NCI-H1694 treated with DMSO at 0.1 percent for 48 hours (cell line): ENCODE results near the gene NRG2.

Experiments
- DNase-seq: peaks from one replicate; lab custom pipeline; 2025; lab: John Stamatoyannopoulos, UW

Gene NRG2

GRCh38 chr5:139880416-139881142, 162.5 kb downstream of the NRG2 start:
- peak; percentile 5 for DNase-seq

DNA sequence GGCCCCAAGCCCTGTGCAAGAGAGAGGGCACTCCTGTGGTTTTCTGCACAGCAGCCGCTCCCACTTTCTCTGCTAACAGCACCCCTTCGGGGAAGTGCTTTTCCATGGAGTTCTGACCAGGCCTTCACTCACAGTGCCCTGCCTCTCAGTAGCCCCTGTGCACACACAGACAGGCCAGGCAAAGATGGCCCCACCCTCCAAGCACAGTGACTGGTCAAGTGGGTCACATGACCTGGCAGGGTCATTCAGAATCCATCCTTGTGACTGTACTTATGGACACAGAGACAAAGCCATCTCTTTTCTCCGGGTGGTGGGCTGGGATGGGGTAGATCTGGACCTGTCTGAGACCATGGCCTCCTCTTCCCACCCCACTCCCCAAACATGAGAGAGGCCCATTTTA, 165.0 kb downstream of the NRG2 start:
- DNase-seq = no peak

DNA sequence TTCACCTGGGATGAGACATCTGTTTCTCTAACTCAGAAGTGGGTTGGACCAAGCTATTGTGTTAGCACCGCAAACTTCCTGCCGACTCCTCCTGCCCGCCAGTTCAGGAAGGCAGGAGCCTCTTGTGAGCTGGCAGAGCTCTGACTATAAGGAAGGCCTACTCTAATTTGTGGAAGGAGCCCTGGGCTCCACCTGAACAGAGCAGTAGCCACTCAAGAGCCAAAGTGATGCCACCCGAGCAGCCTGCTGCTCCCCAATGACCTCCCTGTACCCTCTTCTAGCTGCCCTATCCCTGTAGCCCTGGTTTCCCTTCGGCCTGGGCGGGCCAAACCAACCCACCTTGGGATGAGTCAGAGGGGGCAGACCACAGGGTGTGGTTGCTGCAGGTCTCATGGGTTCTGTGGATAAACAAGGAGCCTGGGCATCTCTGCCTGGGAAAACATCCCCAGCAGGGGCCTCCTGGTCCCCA, 165.9 kb downstream of the NRG2 start:
- DNase-seq = no peak

GRCh38 chr5:139875957-139876356, 167.1 kb downstream of the NRG2 start:
- no peak for DNase-seq

- DNase-seq = no peak
These were observed 170.0 kb downstream of the NRG2 start for GRCh38 chr5:139872851-139873794.

GRCh38 chr5:139872052-139872766, 170.9 kb downstream of the NRG2 start:
- no peak for DNase-seq

DNA sequence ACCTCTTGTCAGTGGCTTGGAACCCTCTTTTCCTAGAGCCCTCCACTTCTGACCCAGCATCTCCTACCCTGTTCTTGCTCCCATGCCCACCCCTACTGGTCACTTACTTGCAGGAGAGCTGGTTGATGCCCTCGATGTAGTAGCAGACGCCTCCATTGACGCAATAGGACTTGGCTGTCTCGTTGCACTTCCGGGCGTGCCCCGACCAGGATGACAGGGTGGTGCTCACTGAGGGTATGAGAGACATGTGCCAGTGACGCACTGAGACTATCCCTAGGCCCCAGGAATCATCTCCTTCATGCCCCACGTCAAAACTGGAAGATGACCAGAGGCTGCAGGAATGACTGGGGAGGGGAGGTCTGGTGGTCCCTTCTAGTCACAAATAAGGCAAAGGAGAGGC, 171.5 kb downstream of the NRG2 start:
- no peak for DNase-seq

- no peak for DNase-seq
These were observed 172.4 kb downstream of the NRG2 start for GRCh38 chr5:139870677-139871076.

DNA sequence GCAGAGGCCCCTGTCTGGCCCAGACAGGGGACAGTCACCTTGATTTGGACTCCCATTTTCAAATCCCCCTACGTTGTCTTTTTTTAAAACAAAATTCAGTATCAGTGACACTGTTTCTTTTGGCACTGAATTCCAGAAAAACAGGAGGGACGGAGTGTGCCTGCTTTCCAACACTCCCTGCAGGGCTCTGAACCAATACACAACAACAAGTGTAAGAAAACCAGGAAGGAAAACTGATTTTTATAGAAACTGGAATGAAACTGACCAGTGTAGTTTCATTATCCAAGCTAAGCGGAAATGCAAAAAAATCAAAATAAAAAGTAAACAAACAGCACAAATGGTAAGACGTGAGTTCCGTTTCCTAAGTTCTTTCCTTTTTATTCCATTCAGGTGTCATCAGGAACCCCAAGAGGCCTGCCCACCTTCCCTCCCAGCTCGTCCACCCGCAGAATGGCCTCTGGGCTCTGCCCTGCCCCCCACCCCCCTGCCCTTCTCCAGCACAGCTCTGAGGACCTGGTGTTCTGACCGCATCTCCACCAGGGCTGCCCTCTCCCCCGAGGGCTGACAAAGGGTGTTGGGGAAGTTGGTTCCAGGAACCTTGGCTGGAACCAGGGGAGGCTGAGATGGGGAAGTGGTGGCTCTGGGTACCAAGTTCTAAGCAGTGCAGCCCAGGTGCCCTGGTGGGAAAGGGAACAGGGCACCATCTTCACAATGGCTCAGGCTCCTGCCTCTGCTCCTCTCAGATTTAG, 173.9 kb downstream of the NRG2 start:
- DNase-seq = no peak

GRCh38 chr5:139867581-139867980, 175.5 kb downstream of the NRG2 start:
- no peak for DNase-seq

- no peak for DNase-seq
These were observed 176.0 kb downstream of the NRG2 start for GRCh38 chr5:139867109-139867508.

GRCh38 chr5:139864716-139865483, 178.2 kb downstream of the NRG2 start:
- DNase-seq = no peak

DNA sequence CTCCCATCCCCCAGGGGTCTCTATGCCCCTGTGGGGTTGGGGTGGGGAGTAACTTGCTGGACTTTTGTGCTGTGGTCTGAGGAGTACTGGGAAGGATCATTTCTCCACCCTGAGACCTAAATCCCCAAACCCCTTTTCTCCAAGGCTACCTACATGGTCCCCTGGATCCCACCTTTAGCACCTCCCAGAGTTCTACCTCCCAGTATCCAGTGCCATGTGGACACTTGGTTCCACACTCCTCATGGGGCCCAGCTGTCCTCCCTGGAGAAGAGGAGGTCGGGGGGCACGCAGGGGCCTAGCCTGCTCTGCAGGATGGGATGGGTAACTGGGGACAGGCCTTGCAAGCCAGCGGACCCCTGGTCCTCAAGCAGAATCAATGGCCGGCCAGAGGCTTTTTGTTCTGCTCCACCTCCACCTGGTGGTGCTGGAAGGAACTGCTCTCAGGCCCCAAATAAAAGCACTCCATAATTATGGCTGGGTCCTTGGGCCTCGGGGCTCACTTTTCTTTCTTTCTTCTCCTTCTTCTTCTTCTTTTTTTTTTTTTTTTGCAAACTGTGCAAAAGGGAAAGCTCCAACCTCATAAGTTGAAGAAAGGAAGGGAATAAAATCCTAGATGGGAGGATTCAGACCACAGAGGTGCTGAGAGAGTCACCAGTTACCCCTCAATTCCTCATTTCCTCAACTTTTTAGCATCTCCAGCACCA, 179.1 kb downstream of the NRG2 start:
- DNase-seq = peak; percentile 16

DNA sequence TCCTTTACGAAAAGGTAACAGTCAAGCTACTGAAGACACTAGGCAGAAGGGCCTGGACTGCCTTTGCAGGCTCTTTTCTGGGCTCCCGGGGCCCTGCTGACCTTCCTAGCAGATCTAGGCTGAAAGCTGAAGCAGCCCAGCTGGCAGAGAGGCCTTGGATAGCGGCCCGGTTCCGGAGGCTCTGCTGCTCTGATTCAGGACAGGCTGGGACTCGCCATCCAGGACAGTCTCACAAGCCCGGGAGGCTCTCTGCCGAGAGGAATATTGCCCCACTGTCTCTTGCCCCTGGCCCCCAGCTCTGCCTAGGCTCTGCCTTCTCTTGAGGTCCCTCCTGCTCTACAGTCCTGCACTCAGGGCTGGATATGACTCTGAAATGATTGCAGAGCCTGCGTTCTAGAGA, 179.7 kb downstream of the NRG2 start:
- no peak for DNase-seq

GRCh38 chr5:139862803-139863202, 180.3 kb downstream of the NRG2 start:
- DNase-seq = no peak

DNA sequence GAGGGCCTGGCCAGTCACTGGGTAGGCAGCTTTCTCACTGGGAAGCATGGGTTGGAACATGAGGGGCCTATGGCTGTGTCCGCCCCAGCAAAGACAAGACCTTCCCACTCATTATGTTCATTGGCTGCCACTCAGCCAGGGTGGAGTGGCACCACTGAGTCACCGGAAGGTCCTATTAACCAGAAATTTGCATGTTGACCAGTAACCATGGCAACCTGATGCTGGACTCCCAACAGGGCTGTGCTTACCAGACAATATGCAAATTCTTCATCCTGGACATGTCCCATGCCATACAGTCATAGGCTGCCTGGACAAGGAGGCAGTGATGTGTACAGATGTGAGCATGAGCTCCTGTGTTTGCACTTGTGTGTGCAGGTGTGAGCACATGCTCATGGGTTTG, 180.8 kb downstream of the NRG2 start:
- no peak for DNase-seq

DNA sequence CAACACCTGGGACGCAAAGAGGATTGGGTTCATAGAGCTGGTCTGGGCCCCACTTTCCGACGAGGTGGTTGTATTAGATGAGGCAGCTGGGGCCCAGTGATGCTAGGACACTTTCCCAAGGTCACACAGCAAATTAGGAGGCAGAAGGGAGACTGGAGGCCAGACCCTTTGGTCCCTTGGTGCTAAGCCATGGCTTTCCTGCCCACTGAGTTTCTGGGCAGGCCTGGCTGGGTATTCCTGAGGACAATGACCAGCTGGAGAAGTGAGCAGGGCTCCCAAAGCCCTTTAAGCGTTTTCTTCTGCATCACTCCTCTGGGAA, 181.3 kb downstream of the NRG2 start:
- DNase-seq = no peak

DNA sequence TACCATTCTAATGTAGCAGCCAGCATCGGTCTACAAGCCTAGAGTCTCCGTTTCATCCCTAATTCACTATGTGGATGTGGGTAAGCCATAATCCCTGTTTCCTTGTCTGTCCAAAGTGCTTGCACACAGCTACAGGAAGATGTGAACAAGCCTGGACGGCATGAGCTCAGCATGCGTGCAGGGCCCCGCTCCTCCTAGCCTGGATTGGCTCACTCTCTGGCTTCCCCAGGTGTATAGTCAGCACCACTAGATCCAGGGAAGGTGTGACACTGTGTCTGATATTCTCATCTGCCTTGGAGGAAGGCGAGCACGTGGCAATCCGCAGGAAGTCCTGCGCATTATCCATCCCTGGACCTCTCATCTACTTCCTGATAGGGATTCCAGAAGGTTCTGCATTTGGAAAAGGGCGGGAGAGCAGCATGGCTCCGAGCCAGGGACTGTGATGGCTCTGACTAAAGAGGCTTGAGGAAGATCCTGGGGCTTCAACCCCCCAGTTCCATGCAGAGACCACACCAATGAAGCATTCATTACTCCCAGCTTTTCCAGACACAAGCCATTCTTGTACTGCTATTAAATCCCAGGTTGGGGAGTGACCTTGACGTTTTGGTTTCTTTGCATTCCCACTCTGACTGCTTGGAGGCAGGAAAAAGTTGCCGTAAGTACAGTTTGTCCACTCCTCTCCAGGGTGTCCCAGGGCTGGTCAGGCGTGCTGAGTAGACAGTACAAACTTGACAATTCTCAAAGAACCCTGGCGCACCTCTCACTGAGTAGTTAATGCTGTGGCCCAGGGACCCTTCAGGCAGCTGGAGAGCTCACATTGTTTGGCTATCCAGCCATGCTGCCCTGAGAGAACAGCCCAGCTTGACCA, 181.8 kb downstream of the NRG2 start:
- DNase-seq = no peak

DNA sequence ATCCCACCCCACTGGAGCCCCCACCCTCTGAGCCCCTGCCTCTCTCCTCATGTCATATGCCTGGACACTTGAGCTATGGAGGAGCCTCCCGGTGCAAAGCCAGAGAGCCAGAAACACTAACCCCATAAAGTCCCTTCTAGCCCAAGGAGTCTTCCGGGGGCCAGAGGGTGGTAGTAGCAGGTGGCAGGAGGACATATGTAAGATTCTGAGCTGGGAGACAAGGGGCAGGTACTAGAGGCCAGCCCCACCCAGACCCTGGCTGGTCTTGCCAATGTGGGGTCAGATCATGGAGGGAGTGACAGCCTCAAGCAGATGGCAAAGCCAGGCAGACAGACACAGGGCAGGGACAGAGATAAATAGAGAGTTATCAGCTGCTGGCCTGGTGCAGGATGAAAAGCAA, 184.1 kb downstream of the NRG2 start:
- no peak for DNase-seq

DNA sequence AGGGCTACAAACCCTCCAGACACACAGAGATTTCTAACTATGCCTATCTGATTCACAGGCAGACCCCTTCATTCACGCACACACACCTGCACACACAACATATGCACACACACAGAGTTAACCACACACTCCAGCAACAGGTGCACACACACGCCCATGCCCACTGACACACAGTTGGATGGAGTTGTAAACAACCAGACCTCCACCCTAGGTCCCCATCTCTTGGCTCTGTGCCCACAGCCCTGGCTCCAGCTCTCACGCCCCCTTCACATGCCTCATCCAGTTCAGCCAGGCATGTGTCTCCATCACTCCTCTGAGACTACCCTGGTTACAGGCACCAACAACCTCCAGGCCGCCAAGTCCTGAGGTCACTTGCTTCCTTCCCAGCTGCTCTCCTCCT, 186.4 kb downstream of the NRG2 start:
- DNase-seq = no peak
